Measurements from ENCODE around the gene BOLA2B.
"Not testable (repeated sequence)": the region's sequence is repeated elsewhere in the genome, so short reads cannot be mapped to it uniquely, and the experiment has no call there.

Gene BOLA2B

DNA sequence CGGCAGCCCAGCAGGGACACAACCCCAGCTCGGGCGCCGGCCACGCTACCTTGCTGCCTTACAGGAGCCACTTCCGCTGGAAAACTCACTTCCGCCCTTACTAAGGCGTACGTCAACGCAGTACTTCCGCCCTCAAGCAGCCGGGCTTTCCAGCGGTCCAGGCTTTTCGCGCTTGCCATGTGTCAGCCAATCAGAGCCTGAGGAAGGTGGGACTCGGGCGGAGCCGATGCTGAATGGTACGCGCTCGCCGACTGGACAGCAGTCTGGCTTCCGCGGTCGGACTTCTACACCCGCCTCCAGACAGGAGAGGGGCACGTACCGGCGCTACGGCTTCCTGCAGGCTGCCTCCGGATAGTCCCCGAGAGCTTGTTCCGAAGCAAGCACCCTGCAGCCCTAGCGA is at the start of gene BOLA2B, which contains the start of gene SLX1A:
Gene BOLA2B, minus strand, starts transcription at position 52 of the 400 bp plus-strand sequence. CDS start 71 bp downstream, outside the sequence.
Gene SLX1A, plus strand, starts transcription at position 261 of the 400 bp plus-strand sequence. CDS start 210 bp downstream, outside the sequence.
- in situ Hi-C loops (cut with MboI; ENCODE audit: low sequenced_read_pairs): not testable (repeated sequence)

DNA sequence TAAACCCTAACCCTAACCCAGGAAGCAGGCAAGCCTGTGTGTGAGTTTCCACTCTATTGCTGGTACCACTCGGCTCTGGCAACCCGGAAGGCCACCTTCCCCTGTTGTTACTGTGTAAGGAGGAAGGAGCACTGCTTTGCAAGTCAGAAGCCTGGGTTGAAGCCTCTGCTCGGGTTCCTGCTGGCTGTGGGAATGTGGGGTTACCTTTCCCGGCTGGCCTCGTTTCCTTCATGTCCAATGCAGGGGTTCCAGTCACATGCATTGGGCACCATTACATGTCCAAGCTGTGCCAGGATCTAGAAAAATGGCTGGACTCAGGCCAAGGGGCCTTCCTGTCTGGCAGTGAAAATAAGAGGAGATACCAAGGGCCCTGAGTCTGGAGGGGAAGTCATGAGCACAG is 23.6 kb upstream of the BOLA2B start:
- in situ Hi-C loops (cut with MboI; ENCODE audit: low sequenced_read_pairs): not testable (repeated sequence)

DNA sequence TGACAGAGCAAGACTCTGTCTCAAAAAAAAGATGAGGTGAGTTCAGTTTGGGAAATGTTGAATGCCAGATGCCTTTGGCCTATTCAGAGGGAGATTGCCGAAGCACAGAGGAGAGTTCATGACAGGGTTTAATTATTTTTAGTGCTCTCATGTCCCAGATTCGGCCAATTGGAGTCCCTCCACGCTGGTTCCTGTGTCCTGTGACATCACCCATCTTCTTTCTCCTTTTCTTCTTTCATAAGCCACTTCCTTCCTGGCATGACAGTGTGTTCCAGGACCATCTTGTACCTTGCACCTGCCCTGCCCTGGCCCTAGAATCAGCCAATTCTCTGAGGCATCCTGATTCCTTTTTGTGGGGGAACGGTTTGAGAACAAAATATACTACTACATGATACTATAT is 17.9 kb upstream of the BOLA2B start:
- in situ Hi-C loops (cut with MboI; ENCODE audit: low sequenced_read_pairs): not testable (repeated sequence)

DNA sequence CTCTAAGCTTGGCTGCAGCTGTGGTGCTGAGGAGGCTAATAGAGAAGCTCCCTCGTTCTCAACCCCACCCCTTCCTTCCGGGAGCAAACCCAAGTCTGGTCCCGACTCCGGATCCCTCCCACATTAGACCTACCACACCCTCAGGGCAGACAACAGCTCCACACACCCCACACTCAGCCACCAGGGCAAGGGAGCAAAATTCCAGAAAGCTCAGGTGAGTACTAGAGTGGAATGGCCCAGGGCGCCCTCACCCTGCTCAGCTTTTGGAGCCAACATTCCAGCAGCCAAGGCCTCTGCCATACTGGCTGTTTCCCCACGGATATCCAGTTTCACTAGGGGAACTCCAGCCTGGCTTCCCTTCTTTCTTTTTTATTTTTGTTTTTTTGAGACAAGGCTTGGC is 15.6 kb upstream of the BOLA2B start:
- in situ Hi-C loops (cut with MboI; ENCODE audit: low sequenced_read_pairs): not testable (repeated sequence)

DNA sequence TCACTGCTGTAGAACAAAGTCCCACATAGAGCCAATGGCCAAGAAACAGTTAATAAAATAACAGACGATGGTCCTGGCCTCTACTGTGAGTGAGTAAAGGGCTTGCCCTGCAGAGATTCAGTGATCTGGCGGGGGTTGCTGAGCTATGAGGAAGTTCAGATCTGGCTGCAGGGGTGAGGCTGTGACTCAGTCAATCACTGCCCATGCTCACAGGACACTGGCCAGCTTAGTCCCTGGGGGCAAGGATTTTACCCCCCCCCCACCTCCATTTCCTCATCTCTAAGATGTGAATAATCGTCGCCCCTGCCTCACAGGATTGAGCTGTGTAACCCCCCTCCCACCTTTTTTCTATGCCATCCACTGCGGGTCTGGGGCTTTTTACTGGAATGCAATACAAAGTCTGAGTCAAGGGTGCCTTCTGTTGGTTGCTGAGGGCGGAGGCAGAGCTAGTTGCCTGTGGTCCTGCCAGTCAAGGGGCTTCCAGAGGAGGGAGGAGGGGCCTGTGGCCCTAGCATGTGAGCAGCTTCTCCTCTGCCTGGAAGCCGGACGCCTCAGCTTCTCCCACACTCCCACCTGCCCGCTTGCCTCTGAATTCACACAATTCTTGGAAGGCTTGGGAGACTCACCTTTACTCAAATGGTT is 13.7 kb upstream of the BOLA2B start:
- in situ Hi-C loops (cut with MboI; ENCODE audit: low sequenced_read_pairs): not testable (repeated sequence)

DNA sequence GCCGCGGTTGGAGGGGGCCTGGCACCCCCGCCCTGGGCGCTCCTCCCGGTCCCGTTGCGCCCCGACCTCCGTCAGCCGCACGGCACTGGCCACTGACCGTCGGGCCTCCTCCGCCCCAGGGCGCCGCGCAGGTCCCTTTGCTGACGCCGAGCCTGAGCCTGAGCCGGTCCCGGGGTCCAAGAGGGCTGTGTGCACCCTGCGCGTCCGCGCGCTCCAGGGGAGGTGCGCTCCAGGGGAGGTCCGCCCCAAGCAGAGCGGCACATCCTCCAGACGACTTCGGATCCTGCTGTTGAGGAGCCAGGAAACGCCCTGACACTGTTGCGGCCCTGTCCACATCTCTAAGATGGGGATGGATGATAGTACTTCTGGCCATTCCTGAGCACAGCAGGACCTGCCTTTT is 12.8 kb upstream of the BOLA2B start:
- in situ Hi-C loops (cut with MboI; ENCODE audit: low sequenced_read_pairs): not testable (repeated sequence)

DNA sequence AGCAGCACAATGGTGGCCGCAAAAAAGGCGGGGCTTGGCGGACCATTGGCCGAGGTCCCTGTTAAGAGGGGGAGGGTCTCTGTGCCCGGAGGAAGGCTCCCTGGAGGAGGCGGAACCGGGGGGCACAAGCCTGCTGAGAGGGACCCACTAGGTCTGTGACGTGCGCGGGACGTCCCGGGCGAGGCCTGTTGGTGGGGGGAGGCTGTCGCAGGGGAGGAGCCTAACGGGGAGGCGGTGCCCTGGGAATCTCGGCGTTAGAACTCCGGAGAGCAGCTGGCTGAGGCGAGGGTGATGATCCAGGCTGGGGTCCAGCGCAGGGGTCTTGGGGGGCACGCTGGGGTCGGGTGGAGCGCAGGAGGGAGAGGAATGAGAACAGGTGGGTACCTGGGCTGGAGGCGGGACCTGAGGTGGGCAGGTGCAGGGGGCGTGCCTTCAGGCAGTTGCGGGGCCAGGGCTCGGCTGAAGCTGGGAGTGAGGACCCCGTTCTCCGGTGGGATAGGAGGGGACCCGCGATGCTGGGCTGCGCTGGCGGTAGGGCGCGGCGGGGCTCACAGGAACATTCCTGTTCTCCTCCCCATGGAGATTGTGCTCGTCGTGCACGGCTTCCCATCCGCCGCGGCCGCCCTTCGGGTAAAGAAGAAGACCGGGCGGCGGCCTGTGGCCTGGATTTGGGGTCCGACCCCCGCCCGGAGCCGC is 12.2 kb upstream of the BOLA2B start:
- in situ Hi-C loops (cut with MboI; ENCODE audit: low sequenced_read_pairs): not testable (repeated sequence)

DNA sequence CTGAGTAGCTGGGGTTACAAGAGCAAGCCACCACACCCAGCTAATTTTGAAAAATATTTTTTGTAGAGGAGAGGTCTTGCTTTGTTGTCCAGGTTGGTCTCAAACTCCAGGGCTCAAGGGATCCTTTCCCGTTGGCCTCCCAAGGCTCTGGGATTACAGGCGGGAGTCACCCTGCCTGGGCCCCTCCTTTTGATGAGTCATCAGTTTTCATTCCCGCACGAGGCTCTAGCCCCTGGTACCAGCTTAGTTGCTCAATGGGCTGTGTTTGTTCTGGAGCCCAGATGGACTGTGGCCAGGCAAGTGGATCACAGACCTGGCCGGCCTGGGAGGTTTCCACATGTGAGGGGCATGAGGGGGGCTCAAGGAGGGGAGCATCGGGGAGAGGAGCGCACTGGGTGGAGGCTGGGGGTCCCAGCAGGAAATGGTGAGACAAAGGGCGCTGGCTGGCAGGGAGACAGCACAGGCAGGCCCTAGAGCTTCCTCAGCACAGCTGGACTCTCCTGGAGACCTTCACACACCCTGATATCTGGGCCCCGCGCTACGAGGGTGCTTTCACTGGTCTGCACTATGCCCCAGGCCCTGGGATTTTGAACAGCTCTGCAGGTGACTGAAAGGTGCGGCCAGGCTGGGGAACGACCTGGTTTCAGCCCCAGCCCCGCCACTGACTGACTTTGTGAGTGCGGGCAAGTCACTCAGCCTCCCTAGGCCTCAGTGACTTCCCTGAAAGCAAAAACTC is 6.3 kb upstream of the BOLA2B start:
- in situ Hi-C loops (cut with MboI; ENCODE audit: low sequenced_read_pairs): not testable (repeated sequence)

DNA sequence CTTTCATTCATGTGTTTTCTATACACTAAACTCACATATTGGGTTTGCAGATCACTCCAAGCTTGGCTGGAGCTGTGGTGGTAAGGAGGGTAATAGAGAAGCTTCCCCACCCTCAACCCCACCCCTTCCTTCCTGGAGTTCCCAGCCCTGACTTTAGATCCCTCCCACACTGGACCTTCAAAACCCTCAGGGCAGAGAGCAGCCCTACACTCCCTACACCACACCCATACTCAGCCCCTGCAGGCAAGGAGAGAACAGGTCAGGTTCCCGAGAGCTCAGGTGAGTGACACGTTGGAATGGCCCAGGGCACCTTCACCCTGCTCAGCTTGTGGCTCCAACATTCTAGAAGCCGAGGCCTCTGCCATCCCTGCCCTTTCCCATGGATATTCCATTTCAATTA is 5.6 kb upstream of the BOLA2B start, which contains the start of gene SULT1A3:
Gene SULT1A3, plus strand, starts transcription at position 207 of the 400 bp plus-strand sequence. CDS start 1,474 bp downstream, outside the sequence.
- in situ Hi-C loops (cut with MboI; ENCODE audit: low sequenced_read_pairs): not testable (repeated sequence)

DNA sequence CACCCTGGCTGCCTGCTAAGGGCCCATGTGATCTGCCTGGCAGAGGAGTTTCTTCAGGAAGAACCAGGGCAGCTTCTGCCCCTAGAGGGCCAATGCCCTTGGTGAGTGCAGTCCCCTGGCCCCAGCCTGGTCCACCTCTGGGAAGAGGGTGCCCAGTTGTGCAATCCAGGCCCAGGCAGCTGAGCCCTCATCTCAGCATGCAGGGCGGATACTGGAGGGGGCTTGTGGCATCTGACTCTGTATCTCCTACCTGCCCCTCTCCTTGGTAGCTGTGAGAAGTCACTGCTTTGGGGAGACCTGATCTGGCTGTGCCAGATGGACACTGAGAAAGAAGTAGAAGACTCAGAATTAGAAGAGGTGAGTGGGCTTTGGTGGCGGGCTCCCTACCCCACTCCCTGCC is 3.5 kb upstream of the BOLA2B start:
- in situ Hi-C loops (cut with MboI; ENCODE audit: low sequenced_read_pairs): not testable (repeated sequence)

DNA sequence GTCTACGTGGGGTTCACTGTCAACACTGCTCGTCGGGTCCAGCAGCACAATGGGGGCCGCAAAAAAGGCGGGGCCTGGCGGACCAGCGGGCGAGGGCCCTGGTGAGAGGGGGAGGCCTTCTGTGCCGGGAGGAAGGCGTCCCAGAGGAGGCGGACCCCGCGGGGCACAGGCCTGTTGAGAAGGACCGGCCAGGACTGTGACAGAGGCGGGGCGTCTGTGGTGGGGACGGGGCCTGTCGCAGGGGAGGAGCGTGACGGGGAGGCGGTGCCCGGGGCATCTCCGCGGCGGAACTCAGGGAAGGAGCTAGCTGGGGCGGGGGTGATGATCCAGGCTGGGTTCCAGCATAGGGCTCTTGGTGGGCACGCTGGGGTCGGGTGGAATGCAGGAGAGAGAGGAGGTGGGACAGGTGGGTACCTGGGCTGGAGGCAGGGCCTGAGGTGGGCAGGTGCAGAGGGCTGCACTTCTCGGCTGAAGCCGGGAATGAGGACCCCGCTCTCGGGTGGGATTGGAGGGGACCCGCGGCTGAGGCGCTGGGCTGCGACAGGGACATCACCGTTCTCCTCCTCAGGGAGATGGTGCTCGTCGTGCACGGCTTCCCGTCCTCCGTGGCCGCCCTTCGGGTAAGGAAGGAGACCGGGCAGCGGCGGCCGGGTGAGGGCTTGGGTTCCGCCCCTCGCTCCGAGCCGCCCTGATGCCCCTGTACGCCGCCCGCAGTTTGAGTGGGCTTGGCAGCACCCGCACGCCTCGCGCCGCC is 883 bp upstream of the BOLA2B start:
- in situ Hi-C loops (cut with MboI; ENCODE audit: low sequenced_read_pairs): not testable (repeated sequence)

DNA sequence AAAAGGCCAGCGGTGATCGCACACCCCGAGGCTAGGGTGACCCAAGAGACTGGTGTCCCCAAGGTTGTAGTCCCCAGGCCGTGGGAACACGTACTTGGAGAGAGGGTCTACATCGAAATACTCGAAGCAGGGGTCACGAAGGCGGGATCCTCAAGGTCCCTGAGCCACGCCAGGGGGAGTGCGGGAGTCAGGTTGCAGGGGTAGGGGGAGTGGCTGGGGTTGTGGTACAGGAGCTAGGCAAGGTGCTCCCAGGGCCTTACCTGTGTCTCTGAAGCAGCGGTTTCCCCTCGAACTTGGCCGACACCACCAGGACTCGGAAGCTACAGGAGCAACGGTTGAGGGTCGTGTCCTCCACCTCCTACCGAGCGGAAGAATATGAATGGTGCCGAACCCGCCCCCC is 368 bp downstream of the BOLA2B start:
- in situ Hi-C loops (cut with MboI; ENCODE audit: low sequenced_read_pairs): not testable (repeated sequence)

DNA sequence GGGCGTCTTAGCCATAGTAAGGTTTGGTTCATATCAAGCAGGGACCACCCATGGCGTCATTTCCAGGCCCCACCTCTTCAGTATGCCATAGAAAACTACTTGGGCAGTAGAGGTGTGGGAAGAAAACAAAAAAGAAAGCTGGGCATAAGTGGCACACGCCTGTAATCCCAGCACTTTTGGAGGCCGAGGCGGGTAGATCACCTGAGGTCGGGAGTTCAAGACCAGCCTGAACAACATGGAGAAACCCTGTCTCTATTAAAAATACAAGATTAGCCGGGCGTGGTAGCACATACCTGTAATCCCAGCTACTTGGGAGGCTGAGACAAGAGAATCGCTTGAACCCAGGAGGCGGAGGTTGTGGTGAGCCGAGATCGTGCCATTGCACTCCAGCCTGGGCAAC is 2.3 kb downstream of the BOLA2B start:
- in situ Hi-C loops (cut with MboI; ENCODE audit: low sequenced_read_pairs): not testable (repeated sequence)

DNA sequence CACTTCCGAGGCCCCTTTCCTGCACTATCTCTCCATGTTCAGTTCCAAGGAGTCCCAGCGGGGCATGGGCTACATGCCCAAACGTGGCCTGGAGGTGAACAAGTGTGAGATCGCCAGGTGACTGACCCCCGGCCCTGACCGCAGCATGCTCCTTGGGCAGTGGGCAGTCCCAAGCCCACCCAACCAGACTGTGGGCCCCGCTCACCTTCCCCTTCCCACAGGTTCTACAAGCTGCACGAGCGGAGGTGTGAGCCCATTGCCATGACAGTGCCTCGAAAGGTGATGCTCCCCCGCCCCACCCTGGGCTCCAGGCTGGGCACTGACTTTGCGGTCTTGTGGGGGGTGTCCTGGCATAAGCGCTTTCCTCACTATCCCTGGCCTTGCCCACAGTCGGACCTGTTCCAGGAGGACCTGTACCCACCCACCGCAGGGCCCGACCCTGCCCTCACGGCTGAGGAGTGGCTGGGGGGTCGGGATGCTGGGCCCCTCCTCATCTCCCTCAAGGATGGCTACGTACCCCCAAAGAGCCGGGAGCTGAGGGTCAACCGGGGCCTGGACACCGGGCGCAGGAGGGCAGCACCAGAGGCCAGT is 5.4 kb downstream of the BOLA2B start:
- in situ Hi-C loops (cut with MboI; ENCODE audit: low sequenced_read_pairs): no loop called here

DNA sequence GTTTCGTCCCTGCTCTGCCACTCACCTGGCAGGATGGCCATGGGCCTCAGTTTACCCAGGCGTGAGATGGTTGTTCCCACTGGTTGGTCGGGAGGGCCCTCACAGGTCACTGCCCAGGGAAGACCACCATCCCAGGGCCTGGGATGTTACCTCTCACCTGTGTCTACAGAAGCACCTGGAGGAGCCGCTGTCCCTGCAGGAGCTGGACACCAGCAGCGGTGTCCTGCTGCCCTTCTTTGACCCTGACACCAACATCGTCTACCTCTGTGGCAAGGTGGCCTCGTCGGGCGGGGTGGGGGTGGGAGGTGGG is 6.0 kb downstream of the BOLA2B start:
- in situ Hi-C loops (cut with MboI; ENCODE audit: low sequenced_read_pairs): no loop called here

DNA sequence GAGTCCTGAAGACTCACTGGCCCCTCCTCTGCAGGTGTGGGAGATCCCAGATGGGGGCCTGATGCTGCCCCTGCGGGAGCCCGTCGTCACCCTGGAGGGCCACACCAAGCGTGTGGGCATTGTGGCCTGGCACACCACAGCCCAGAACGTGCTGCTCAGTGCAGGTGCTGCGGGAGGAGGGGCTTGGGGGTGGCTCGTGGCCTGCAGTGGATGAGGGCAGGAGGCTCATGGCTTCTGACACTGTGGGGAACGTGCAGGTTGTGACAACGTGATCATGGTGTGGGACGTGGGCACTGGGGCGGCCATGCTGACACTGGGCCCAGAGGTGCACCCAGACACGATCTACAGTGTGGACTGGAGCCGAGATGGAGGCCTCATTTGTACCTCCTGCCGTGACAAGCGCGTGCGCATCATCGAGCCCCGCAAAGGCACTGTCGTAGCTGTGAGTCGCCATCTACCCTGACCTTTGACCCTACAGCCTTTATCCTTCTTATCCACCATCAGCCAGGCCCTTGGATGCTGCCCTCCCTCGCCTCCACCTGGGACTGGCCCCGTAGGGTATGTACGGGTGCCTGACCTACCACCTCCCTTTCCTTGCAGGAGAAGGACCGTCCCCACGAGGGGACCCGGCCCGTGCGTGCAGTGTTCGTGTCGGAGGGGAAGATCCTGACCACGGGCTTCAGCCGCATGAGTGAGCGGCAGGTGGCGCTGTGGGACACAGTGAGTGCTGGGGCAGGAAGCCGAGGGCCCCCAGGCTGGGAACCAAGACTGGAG is 6.5 kb downstream of the BOLA2B start:
- in situ Hi-C loops (cut with MboI; ENCODE audit: low sequenced_read_pairs): no loop called here

DNA sequence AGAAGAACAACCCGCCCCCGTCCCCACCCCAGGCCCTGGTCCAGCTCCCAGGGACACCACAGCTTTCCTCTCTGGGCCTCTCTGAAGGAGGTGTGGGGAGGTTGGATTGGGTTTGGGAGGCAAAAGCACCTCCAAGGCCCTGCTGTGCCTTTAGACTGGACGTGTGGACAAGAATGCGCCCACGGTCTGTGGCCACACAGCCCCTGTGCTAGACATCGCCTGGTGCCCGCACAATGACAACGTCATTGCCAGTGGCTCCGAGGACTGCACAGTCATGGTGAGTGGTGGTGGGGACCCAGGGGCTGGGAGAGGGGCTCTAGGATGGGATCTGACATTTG is 7.1 kb downstream of the BOLA2B start:
- in situ Hi-C loops (cut with MboI; ENCODE audit: low sequenced_read_pairs): no loop called here

DNA sequence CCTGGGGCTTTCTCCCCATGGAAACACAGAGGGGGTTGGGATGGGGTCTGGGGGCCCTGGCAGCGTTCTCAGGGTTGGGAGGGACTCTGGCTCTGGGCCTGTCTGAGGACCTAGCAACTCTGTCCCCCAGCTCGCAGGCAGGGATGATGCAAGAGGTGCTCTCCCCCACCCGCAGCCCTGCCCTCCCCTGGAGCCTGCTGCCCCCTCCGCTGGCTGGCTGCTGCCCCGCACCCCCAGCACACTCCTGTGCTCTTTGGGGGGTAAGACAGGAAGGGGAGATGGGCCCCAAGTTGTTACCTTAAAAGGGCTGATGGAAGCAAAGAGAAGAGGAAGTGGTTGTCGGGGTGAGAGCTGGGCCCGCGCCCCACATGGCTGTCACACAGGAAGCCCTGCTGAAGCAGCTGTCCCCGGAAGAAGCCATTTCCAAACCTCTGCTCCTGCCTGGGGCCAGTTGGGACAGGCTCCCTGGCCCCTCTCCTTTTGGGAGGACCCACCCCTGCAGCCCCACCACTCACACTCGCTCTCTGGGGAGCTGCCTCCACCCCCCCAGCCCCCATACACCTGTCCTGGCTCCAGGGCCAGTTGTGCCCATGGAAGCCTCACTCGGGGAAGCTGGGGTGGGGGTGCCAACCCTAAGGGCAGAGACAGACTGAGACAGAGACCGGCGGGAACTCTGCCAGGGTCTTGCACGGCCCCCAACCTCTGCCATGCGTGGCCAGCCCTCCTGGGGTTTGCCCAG is 7.6 kb downstream of the BOLA2B start:
- in situ Hi-C loops (cut with MboI; ENCODE audit: low sequenced_read_pairs): no loop called here

DNA sequence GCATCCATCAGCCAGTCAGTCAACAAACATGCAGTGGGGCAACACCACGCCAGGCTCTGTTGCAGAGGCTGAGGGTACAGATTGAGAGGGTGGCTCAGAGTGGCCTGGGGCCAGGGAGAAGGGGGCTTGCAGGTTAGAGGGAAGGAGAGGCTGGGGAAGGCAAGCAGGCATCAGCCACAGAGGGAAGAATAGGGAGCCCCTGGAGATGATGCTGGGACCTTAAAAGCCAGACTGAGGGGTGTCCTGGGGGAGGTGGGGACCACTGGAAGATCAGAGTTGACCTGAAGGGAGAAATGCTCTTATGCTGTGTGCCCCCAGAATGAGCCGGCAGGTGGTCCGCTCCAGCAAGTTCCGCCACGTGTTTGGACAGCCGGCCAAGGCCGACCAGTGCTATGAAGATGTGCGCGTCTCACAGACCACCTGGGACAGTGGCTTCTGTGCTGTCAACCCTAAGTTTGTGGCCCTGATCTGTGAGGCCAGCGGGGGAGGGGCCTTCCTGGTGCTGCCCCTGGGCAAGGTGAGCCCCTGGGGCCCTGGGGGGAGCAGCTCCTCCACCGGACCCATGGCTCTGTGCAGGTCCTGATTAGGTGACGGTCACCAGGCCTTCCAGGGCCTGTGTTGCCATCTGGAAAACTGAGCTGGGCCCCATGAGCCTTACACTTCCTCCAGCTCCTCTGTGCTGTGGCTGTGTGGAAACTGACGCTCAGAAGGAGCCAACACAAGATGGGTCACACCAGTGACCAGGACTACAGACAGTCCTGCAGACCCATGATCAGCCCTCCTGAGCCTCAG is 8.4 kb downstream of the BOLA2B start:
- in situ Hi-C loops (cut with MboI; ENCODE audit: low sequenced_read_pairs): no loop called here
